NOMO-1 treated with DMSO at 0.1 percent for 48 hours (cell line): Measurements from ENCODE around the gene DUSP14.

ENCODE experiments used
- DNase-seq: peaks from one replicate; lab custom pipeline; 2025; ENCODE audit not compliant: unreplicated experiment; lab: John Stamatoyannopoulos, UW

Gene DUSP14

GRCh38 chr17:37512442-37513068, 22.9 kb downstream of the DUSP14 start:
- no peak for DNase-seq

GRCh38 chr17:37513711-37514110, 24.0 kb downstream of the DUSP14 start:
- no peak for DNase-seq

GRCh38 chr17:37516127-37516571, 26.5 kb downstream of the DUSP14 start:
- DNase-seq = no peak

- DNase-seq = no peak
These were observed 28.2 kb downstream of the DUSP14 start for GRCh38 chr17:37517881-37518280.

GRCh38 chr17:37518826-37519225, 29.1 kb downstream of the DUSP14 start:
- DNase-seq = no peak

GRCh38 chr17:37519251-37519985, 29.7 kb downstream of the DUSP14 start:
- no peak for DNase-seq

GRCh38 chr17:37520174-37520573, 30.5 kb downstream of the DUSP14 start:
- no peak for DNase-seq

GRCh38 chr17:37521821-37522220, 32.1 kb downstream of the DUSP14 start:
- DNase-seq = no peak

- no peak for DNase-seq
These were observed 34.1 kb downstream of the DUSP14 start for GRCh38 chr17:37523715-37524219.

GRCh38 chr17:37527249-37527851, 37.7 kb downstream of the DUSP14 start:
- DNase-seq = peak; percentile 36

- DNase-seq = no peak
These were observed 40.7 kb downstream of the DUSP14 start for GRCh38 chr17:37530420-37530819.

GRCh38 chr17:37532756-37533155, 43.1 kb downstream of the DUSP14 start:
- DNase-seq = no peak

- no peak for DNase-seq
These were observed 46.2 kb downstream of the DUSP14 start for GRCh38 chr17:37535906-37536305.

- DNase-seq = no peak
These were observed 49.4 kb downstream of the DUSP14 start for GRCh38 chr17:37538981-37539659.

GRCh38 chr17:37541880-37542660, 52.4 kb downstream of the DUSP14 start:
- DNase-seq = peak; percentile 1

- DNase-seq = no peak
These were observed 54.0 kb downstream of the DUSP14 start for GRCh38 chr17:37543637-37544052.

GRCh38 chr17:37545486-37545885, 55.8 kb downstream of the DUSP14 start:
- no peak for DNase-seq

GRCh38 chr17:37546302-37546701, 56.6 kb downstream of the DUSP14 start:
- DNase-seq = no peak

GRCh38 chr17:37547986-37548385, 58.3 kb downstream of the DUSP14 start:
- no peak for DNase-seq

- no peak for DNase-seq
These were observed 62.1 kb downstream of the DUSP14 start for GRCh38 chr17:37551788-37552187.
